ENCODE results near the gene FAM76B. TPM values are rescaled to one million over a fixed set of nuclear protein-coding genes. Genes with fewer than 3 reads are reported as not detected.

Gene FAM76B
- total and polyA plus RNA-seq, 8 donors: 4.0 to 207 (median 33.6) TPM

- WGBS, 5 donors: 73 to 90% (median 79%) methylated on average over 2 of the region's 2 CpGs
- intact Hi-C loops (cut with DNase I; ENCODE audit: low total_unique reads): no loop called here
- TF ChIP-seq EP300 (IDR thresholded peaks at IDR 0.05) (no peak), CTCF (IDR thresholded peaks at IDR 0.05) (no peak), POLR2AphosphoS5 (IDR thresholded peaks at IDR 0.05) (no peak), POLR2A (IDR thresholded peaks at IDR 0.05) (no peak)
Observed at GRCh38 chr11:95732930-95733602, 56.5 kb downstream of the FAM76B start.

GRCh38 chr11:95729462-95729861 lies 60.1 kb downstream of the FAM76B start:
- TF ChIP-seq POLR2A (IDR thresholded peaks at IDR 0.05) (no peak), POLR2AphosphoS5 (IDR thresholded peaks at IDR 0.05) (no peak), EP300 (IDR thresholded peaks at IDR 0.05) (no peak), CTCF (IDR thresholded peaks at IDR 0.05) (no peak)
- H3K4me1 ChIP-seq: peaks cover 0 to 7% (median 0%) of the 10 kb centered on the region in 4 donors
- no peaks in the 10 kb centered on the region for H3K9me3 ChIP-seq
- H3K27ac ChIP-seq: no peak overlapping the region
- no peaks in the 10 kb centered on the region for H3K27me3 ChIP-seq
- DNase-seq: no peak
- intact Hi-C loops (cut with DNase I; ENCODE audit: low total_unique reads): no loop called here
- H3K4me3 ChIP-seq: no peak overlapping the region
- H3K36me3 ChIP-seq: no peaks in the 10 kb centered on the region
- WGBS, 5 donors: 83 to 90% (median 87%) methylated on average over 6 of the region's 6 CpGs

More at GRCh38 chr11:95732930-95733602, 56.5 kb downstream of the FAM76B start:
- no peaks in the 10 kb centered on the region for H3K36me3 ChIP-seq
- H3K4me1 ChIP-seq: peaks cover 0 to 7% (median 0%) of the 10 kb centered on the region in 4 donors
- no peak overlapping the region for H3K27ac ChIP-seq
- no peak for DNase-seq
- H3K27me3 ChIP-seq: no peaks in the 10 kb centered on the region
- H3K4me3 ChIP-seq: no peak overlapping the region
- no peaks in the 10 kb centered on the region for H3K9me3 ChIP-seq

- no peak overlapping the region for H3K27ac ChIP-seq
- H3K36me3 ChIP-seq: no peaks in the 10 kb centered on the region
- no peaks in the 10 kb centered on the region for H3K27me3 ChIP-seq
- intact Hi-C loops (cut with DNase I; ENCODE audit: low total_unique reads): no loop called here
- H3K4me1 ChIP-seq: peaks cover 0 to under 1% (median 0%) of the 10 kb centered on the region in 4 donors
- H3K4me3 ChIP-seq: no peak overlapping the region
- no peaks in the 10 kb centered on the region for H3K9me3 ChIP-seq
- no peak for DNase-seq
- 94 to 99% (median 96%) methylated on average over 2 of the region's 2 CpGs for WGBS, 5 donors
- TF ChIP-seq POLR2A (IDR thresholded peaks at IDR 0.05) (no peak), EP300 (IDR thresholded peaks at IDR 0.05) (no peak), POLR2AphosphoS5 (IDR thresholded peaks at IDR 0.05) (no peak), CTCF (IDR thresholded peaks at IDR 0.05) (no peak)
Observed at GRCh38 chr11:95728790-95729189, 60.8 kb downstream of the FAM76B start.

- H3K27ac ChIP-seq: no peak overlapping the region
- H3K36me3 ChIP-seq: no peaks in the 10 kb centered on the region
- H3K4me1 ChIP-seq: no peaks in the 10 kb centered on the region
- DNase-seq: no peak
- no peak overlapping the region for H3K4me3 ChIP-seq
- H3K27me3 ChIP-seq: no peaks in the 10 kb centered on the region
- TF ChIP-seq CTCF (IDR thresholded peaks at IDR 0.05): no peak
- TF ChIP-seq POLR2A (IDR thresholded peaks at IDR 0.05): no peak
- TF ChIP-seq EP300 (IDR thresholded peaks at IDR 0.05): no peak
- no peak for TF ChIP-seq POLR2AphosphoS5 (IDR thresholded peaks at IDR 0.05)
- H3K9me3 ChIP-seq: no peaks in the 10 kb centered on the region
- intact Hi-C loops (cut with DNase I; ENCODE audit: low total_unique reads): no loop called here
Observed at GRCh38 chr11:95728094-95728493, 61.5 kb downstream of the FAM76B start.

Data from stomach (tissue), 9 donors.